ENCODE measurements around the gene PRPF39.

PRPF39 gene

GRCh38 chr14:45091710-45092109 is 7.8 kb downstream of the PRPF39 start:
- no peak overlapping the region for H3K4me3 ChIP-seq (ENCODE audit: control insufficient read depth, low read depth, low read length)
- DNase-seq (ENCODE audit: low read depth): no peak
- no peak for TF ChIP-seq CTCF (IDR thresholded peaks at IDR 0.05; ENCODE audit: control insufficient read depth, insufficient read depth, low read depth, low read length, missing control alignments)

- no peak for TF ChIP-seq CTCF (IDR thresholded peaks at IDR 0.05; ENCODE audit: control insufficient read depth, insufficient read depth, low read depth, low read length, missing control alignments)
- H3K4me3 ChIP-seq (ENCODE audit: control insufficient read depth, low read depth, low read length): no peak overlapping the region
- DNase-seq (ENCODE audit: low read depth): no peak
These were observed 10.4 kb downstream of the PRPF39 start for GRCh38 chr14:45094275-45094674.

- H3K4me3 ChIP-seq (ENCODE audit: control insufficient read depth, low read depth, low read length): no peak overlapping the region
- no peak for TF ChIP-seq CTCF (IDR thresholded peaks at IDR 0.05; ENCODE audit: control insufficient read depth, insufficient read depth, low read depth, low read length, missing control alignments)
- no peak for DNase-seq (ENCODE audit: low read depth)
These were observed 11.2 kb downstream of the PRPF39 start for GRCh38 chr14:45095143-45095542.

GRCh38 chr14:45096218-45096617 is 12.3 kb downstream of the PRPF39 start:
- DNase-seq (ENCODE audit: low read depth): no peak
- TF ChIP-seq CTCF (IDR thresholded peaks at IDR 0.05; ENCODE audit: control insufficient read depth, insufficient read depth, low read depth, low read length, missing control alignments): no peak
- no peak overlapping the region for H3K4me3 ChIP-seq (ENCODE audit: control insufficient read depth, low read depth, low read length)

- no peak for TF ChIP-seq CTCF (IDR thresholded peaks at IDR 0.05; ENCODE audit: control insufficient read depth, insufficient read depth, low read depth, low read length, missing control alignments)
- H3K4me3 ChIP-seq (ENCODE audit: control insufficient read depth, low read depth, low read length): no peak overlapping the region
- DNase-seq (ENCODE audit: low read depth): no peak
These were observed 19.9 kb downstream of the PRPF39 start for GRCh38 chr14:45103806-45104205.

- H3K4me3 ChIP-seq (ENCODE audit: control insufficient read depth, low read depth, low read length): no peak overlapping the region
- no peak for DNase-seq (ENCODE audit: low read depth)
- no peak for TF ChIP-seq CTCF (IDR thresholded peaks at IDR 0.05; ENCODE audit: control insufficient read depth, insufficient read depth, low read depth, low read length, missing control alignments)
These were observed 20.6 kb downstream of the PRPF39 start for GRCh38 chr14:45104561-45104960.

Measured in AG09309 (cell line).